BJ (cell line): Measurements from ENCODE around the gene WASHC4. TPM values are rescaled to one million over a fixed set of nuclear protein-coding genes. Genes with fewer than 3 reads are reported as not detected.
"Not testable (repeated sequence)": the region's sequence is repeated elsewhere in the genome, so short reads cannot be mapped to it uniquely, and the experiment has no call there.

ENCODE experiments used
- CTCF ChIA-PET: fragments of 350-600 bp; formaldehyde crosslinking; extraction: SDS; loops from one replicate; lab custom pipeline; 2021; ENCODE audit warnings: antibody characterized with exemption, inconsistent platforms; lab: Yijun Ruan, JAX
- POLR2A ChIA-PET: fragments of 300-600 bp; sonication (Branson Sonifier 250); formaldehyde crosslinking; extraction: SDS; loops from one replicate; lab custom pipeline; 2021; ENCODE audit warnings: antibody characterized with exemption; lab: Charles Lee
- DNase-seq: peaks from one replicate; pipeline ENCODE4 v3.0.0-alpha.2; 2011; ENCODE audit warnings: low read depth
- H3K27me3 ChIP-seq: 2 replicates; pipeline ENCODE4 v1.6.0; 2011; ENCODE audit warnings: low read length; ENCODE audit not compliant: control insufficient read depth, insufficient read depth
- H3K36me3 ChIP-seq: 2 replicates; pipeline ENCODE4 v1.5.1; 2011; ENCODE audit warnings: low read length; ENCODE audit not compliant: control insufficient read depth, insufficient read depth
- H3K4me3 ChIP-seq: 2 replicates; pipeline ENCODE4 v1.5.1; 2011; ENCODE audit warnings: low read depth, mild to moderate bottlenecking, control low read depth, low read length
- CTCF ChIP-seq: IDR thresholded peaks from 2 replicates; pipeline ENCODE4 v1.5.1; 2011; ENCODE audit warnings: low read depth, mild to moderate bottlenecking, control low read depth, inconsistent platforms, low read length, moderate library complexity; ENCODE audit not compliant: insufficient read depth
- polyA plus RNA-seq: library from polyadenylated mRNA; depleted of rRNA; stranded (reverse); fragments of >200 nt; gene quantifications from 2 replicates; pipeline ENCODE4 v1.2.3, GENCODE V29; 2011

Gene WASHC4
- polyA plus RNA-seq, 1 experiment, result 17.7 TPM

GRCh38 chr12:105091476-105092206 is 15.9 kb upstream of the WASHC4 start:
- TF ChIP-seq CTCF, result no peak
- Histone ChIP-seq H3K27me3 (peaks cover 6% of the 10 kb centered on the region), H3K36me3 (no peaks in the 10 kb centered on the region), H3K4me3 (no peak overlapping the region)
- ChIA-PET POLR2A (no interaction called here), CTCF (interaction anchor here (1.1 to 1.3 kb wide), 4 partner anchors 9 to 38 kb away, joined by 3 to 4 read pairs (median 4); partner anchors contain the start of gene WASHC4)
- no peak for DNase-seq

- ChIA-PET POLR2A (no interaction called here), CTCF (interaction anchor here (1.1 to 1.3 kb wide), 3 partner anchors 10 to 39 kb away, joined by 3 to 4 read pairs (median 4); partner anchors contain the start of gene WASHC4)
- Histone ChIP-seq H3K4me3 (no peak overlapping the region), H3K27me3 (peaks cover 6% of the 10 kb centered on the region), H3K36me3 (no peaks in the 10 kb centered on the region)
- DNase-seq, result no peak
- TF ChIP-seq CTCF, result no peak
Observed at GRCh38 chr12:105092336-105092735, 15.2 kb upstream of the WASHC4 start.

GRCh38 chr12:105095338-105095737 is 12.2 kb upstream of the WASHC4 start:
- DNase-seq, POLR2A ChIA-PET, H3K4me3 ChIP-seq, H3K27me3 ChIP-seq, CTCF ChIA-PET, H3K36me3 ChIP-seq: not testable (repeated sequence)

- POLR2A ChIA-PET, result no interaction called here
Observed at GRCh38 chr12:105099356-105099755, 8.2 kb upstream of the WASHC4 start.

GRCh38 chr12:105100207-105100985 is 7.1 kb upstream of the WASHC4 start:
- no peak for TF ChIP-seq CTCF
- CTCF ChIA-PET, result interaction anchor here (0.6 to 1.5 kb wide), 8 partner anchors 9 to 962 kb away, joined by 3 to 4 read pairs (median 3); partner anchors contain the start of gene NFYB
- DNase-seq, result no peak
- POLR2A ChIA-PET, result interaction anchor here (0.6 kb wide), 1 partner anchor 1156 kb away, joined by 3 read pairs; no protein-coding TSS in a partner anchor
- H3K4me3 ChIP-seq, result no peak overlapping the region
- H3K27me3 ChIP-seq, result no peaks in the 10 kb centered on the region
- H3K36me3 ChIP-seq, result no peaks in the 10 kb centered on the region

More at GRCh38 chr12:105099356-105099755, 8.2 kb upstream of the WASHC4 start:
- no peaks in the 10 kb centered on the region for H3K36me3 ChIP-seq
- CTCF ChIA-PET, result interaction anchor here (1.0 to 1.5 kb wide), 2 partner anchors 28 to 44 kb away, joined by 3 to 4 read pairs; no protein-coding TSS in a partner anchor
- DNase-seq, result no peak
- no peak for TF ChIP-seq CTCF
- H3K4me3 ChIP-seq, result no peak overlapping the region
- H3K27me3 ChIP-seq, result no peaks in the 10 kb centered on the region
